Mesothelial cell of epicardium (in vitro differentiated cells): ENCODE data around the gene CCDC178. TPM values are rescaled to one million over a fixed set of nuclear protein-coding genes. Genes with fewer than 3 reads are reported as not detected.

Experiments used
- DNase-seq, 2 experiments: peaks; one replicate each; pipeline ENCODE4 v3.0.0; 2021; ENCODE audit warnings: low spot score in 2 of 2; ENCODE audit not compliant: unreplicated experiment in 2 of 2
- H3K27ac Mint-ChIP-seq: 2 replicates; pipeline ENCODE4 v1.8.0; 2021; ENCODE audit warnings: mixed read lengths
- H3K27me3 Mint-ChIP-seq: 2 replicates; pipeline ENCODE4 v1.8.0; 2021; ENCODE audit warnings: low read depth, mixed read lengths
- H3K36me3 Mint-ChIP-seq: 2 replicates; pipeline ENCODE4 v1.8.0; 2021; ENCODE audit warnings: mixed read lengths
- H3K4me1 Mint-ChIP-seq: 2 replicates; pipeline ENCODE4 v1.8.0; 2021; ENCODE audit warnings: mixed read lengths
- H3K4me3 Mint-ChIP-seq: 2 replicates; pipeline ENCODE4 v1.8.0; 2021; ENCODE audit warnings: mild to moderate bottlenecking, moderate library complexity, mixed read lengths
- H3K9me3 Mint-ChIP-seq: 2 replicates; pipeline ENCODE4 v1.8.0; 2021; ENCODE audit warnings: mixed read lengths
- total RNA-seq: library from RNA; stranded (reverse); gene quantifications from 3 replicates; pipeline ENCODE4 v1.2.1, GENCODE V29; 2021
- TF ChIP-seq, protein P1 (sequence below): fragments of 200-600 bp; sonication (generic); IDR thresholded peaks from one replicate; pipeline ENCODE4 v1.5.0; 2021; ENCODE audit warnings: antibody characterized with exemption; ENCODE audit not compliant: unreplicated experiment

CCDC178 gene
- total RNA-seq, 1 donor from 2014 or later, result 3.1 TPM

DNA sequence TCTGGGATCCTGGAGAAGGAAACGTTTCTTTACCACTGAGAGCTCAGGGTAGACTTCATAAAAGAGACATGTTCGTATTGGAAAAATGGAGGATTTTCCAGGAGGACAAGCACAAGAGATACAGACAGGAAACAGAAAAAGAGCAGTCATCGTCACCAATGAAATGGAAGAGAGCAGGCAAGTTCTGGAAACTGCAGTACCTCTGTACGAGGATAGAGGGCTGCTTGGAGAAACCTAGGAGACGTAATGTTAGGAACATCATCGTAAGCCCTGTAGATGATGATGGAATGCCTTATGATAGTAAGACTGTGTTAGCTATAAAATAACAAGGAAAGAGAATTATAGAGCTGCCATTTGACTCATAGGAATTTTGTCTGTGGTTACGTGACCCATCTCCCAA is 546.6 kb downstream of the CCDC178 start:
- H3K36me3 Mint-ChIP-seq, result no peaks in the 10 kb centered on the region
- no peaks in the 10 kb centered on the region for H3K4me1 Mint-ChIP-seq
- H3K27ac Mint-ChIP-seq, result no peak overlapping the region
- DNase-seq, result no peak
- TF ChIP-seq, protein P1, sequence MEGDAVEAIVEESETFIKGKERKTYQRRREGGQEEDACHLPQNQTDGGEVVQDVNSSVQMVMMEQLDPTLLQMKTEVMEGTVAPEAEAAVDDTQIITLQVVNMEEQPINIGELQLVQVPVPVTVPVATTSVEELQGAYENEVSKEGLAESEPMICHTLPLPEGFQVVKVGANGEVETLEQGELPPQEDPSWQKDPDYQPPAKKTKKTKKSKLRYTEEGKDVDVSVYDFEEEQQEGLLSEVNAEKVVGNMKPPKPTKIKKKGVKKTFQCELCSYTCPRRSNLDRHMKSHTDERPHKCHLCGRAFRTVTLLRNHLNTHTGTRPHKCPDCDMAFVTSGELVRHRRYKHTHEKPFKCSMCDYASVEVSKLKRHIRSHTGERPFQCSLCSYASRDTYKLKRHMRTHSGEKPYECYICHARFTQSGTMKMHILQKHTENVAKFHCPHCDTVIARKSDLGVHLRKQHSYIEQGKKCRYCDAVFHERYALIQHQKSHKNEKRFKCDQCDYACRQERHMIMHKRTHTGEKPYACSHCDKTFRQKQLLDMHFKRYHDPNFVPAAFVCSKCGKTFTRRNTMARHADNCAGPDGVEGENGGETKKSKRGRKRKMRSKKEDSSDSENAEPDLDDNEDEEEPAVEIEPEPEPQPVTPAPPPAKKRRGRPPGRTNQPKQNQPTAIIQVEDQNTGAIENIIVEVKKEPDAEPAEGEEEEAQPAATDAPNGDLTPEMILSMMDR, result no peak
- H3K9me3 Mint-ChIP-seq, result peaks cover 18% of the 10 kb centered on the region
- no peak overlapping the region for H3K4me3 Mint-ChIP-seq
- no peaks in the 10 kb centered on the region for H3K27me3 Mint-ChIP-seq

DNA sequence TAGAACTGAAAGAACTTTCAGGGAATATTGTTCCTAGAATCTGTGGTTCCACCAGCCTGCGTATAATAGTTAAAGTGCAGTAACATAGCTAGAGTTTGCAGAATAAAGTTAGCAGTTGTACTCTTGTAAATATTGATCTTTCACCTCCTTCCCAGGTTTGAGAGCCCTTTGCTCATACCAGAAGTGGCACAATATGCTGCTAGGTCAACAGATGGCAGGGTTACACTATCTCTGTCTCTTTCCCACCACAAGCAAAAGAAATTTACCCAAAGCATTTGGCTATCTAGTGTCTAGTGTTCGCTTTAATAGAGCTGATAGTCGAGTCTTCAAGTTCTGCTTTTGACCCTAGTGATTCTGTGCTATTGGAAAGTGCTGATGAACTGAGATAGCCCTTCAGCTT is 548.7 kb downstream of the CCDC178 start:
- H3K4me1 Mint-ChIP-seq, result no peaks in the 10 kb centered on the region
- no peak for DNase-seq
- no peak overlapping the region for H3K4me3 Mint-ChIP-seq
- no peak overlapping the region for H3K27ac Mint-ChIP-seq
- peaks cover 6% of the 10 kb centered on the region for H3K9me3 Mint-ChIP-seq
- H3K36me3 Mint-ChIP-seq, result no peaks in the 10 kb centered on the region
- H3K27me3 Mint-ChIP-seq, result no peaks in the 10 kb centered on the region
- TF ChIP-seq, protein P1, result no peak

GRCh38 chr18:32891130-32891529 is 549.4 kb downstream of the CCDC178 start:
- H3K27me3 Mint-ChIP-seq, result no peaks in the 10 kb centered on the region
- H3K4me3 Mint-ChIP-seq, result no peak overlapping the region
- H3K4me1 Mint-ChIP-seq, result no peaks in the 10 kb centered on the region
- no peak overlapping the region for H3K27ac Mint-ChIP-seq
- no peaks in the 10 kb centered on the region for H3K9me3 Mint-ChIP-seq
- no peaks in the 10 kb centered on the region for H3K36me3 Mint-ChIP-seq
- DNase-seq, result no peak
- TF ChIP-seq, protein P1, result no peak

DNA sequence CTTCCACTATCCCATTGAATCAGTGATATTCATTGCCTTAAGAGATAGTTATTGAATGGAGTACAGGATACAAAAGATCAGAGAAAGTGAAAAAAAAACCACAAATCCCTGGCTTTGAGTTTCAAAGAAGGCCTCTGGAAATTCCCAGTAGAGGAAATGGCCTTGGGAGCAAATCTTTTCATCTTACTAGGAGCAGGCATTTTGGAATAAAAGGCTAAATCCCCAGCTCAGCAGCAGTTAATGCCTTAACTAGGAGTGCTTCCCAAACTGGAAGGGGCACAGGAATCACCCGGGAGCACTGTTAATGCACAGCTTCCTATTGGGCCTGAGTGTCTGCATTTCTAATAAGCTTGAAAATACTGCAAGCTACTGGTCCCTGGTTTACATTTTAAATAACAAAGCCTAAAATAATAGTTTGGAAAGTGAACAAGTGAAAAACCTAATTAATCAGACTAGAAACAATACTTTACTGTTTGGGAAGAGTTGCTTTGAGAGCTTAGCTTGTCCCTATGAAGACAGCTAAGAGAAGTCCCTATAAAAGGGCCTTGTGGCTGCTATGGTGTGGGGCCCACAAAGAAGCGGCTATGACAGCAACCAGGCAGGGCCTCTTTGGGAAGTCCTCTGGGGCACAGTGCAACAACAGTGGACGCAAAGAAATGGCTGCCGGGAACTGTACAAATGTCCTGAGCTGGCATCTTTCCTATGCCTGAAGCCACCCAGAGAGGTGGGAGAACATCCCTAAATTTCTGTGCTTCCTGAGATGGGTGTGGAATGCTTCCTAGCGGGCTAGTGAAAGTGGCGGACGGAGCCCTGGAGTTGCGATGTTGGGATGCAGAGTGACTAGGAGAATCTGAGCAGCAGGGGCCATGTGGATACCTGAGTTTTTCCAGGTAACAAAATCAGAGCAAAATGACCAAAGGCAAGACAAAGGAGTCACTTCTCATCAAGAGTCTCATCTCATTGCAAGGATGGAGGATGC is 550.6 kb downstream of the CCDC178 start:
- H3K27ac Mint-ChIP-seq, result no peak overlapping the region
- TF ChIP-seq, protein P1, result no peak

GRCh38 chr18:32888306-32888705 is 552.2 kb downstream of the CCDC178 start:
- DNase-seq, result no peak
- H3K4me3 Mint-ChIP-seq, result no peak overlapping the region
- no peaks in the 10 kb centered on the region for H3K27me3 Mint-ChIP-seq
- no peaks in the 10 kb centered on the region for H3K36me3 Mint-ChIP-seq
- no peaks in the 10 kb centered on the region for H3K4me1 Mint-ChIP-seq
- no peaks in the 10 kb centered on the region for H3K9me3 Mint-ChIP-seq
- TF ChIP-seq, protein P1, result no peak
- H3K27ac Mint-ChIP-seq, result no peak overlapping the region

More for the DNA sequence above, 550.6 kb downstream of the CCDC178 start:
- Mint-ChIP-seq H3K4me1 (no peaks in the 10 kb centered on the region), H3K27me3 (no peaks in the 10 kb centered on the region), H3K9me3 (no peaks in the 10 kb centered on the region), H3K4me3 (no peak overlapping the region), H3K36me3 (no peaks in the 10 kb centered on the region)
- DNase-seq, result no peak

Other genes starting within 250 kb of the CCDC178 start
- gene ASXL3, start 137.5 kb upstream of the CCDC178 start, total RNA-seq, result 34.0 to 36.7 TPM (median 36.0 TPM) in 3 replicates